ENCODE results near the gene CD38.

- no peak for TF ChIP-seq CTCF (IDR thresholded peaks at IDR 0.05)
- no peak for TF ChIP-seq ZFX (IDR thresholded peaks at IDR 0.05; ENCODE audit: borderline replicate concordance)
These were observed 107.3 kb downstream of the CD38 start for GRCh38 chr4:15885422-15885821.

All from 22Rv1 (cell line).